HepG2 (cell line): ENCODE measurements around the gene SH2D6. TPM values are rescaled to one million over a fixed set of nuclear protein-coding genes. Genes with fewer than 3 reads are reported as not detected.

Experiments
- ARID4A ChIP-seq: sonication (generic); formaldehyde crosslinking; IDR thresholded peaks from 2 replicates; pipeline ENCODE4 v1.5.0; 2020; ENCODE audit warnings: mild to moderate bottlenecking, missing genetic modification reagents, borderline replicate concordance
- HNF1A ChIP-seq, 2 experiments: sonication (generic) in 1 of 2; formaldehyde crosslinking in 1 of 2; IDR thresholded peaks; 2 replicates each; pipeline versions ENCODE4 v1.4.0 to v1.6.1; 2016 to 2020; ENCODE audit warnings: borderline replicate concordance in 1 of 2, low read depth in 1 of 2, mild to moderate bottlenecking in 1 of 2, missing genetic modification reagents in 1 of 2
- HNF4A ChIP-seq: sonication (generic); formaldehyde crosslinking; IDR thresholded peaks from 2 replicates; pipeline ENCODE4 v1.4.0; 2020; ENCODE audit warnings: missing genetic modification reagents
- IRF9 ChIP-seq: sonication (generic); formaldehyde crosslinking; IDR thresholded peaks from 2 replicates; pipeline ENCODE4 v1.8.0; 2022; ENCODE audit warnings: missing genetic modification reagents, mild to moderate bottlenecking, borderline replicate concordance
- SMAD1 ChIP-seq: sonication (generic); formaldehyde crosslinking; IDR thresholded peaks from 2 replicates; pipeline ENCODE4 v1.4.0; 2020; ENCODE audit warnings: missing genetic modification reagents, low read depth, mild to moderate bottlenecking, borderline replicate concordance
- ZBTB4 ChIP-seq: sonication (generic); formaldehyde crosslinking; IDR thresholded peaks from 2 replicates; pipeline ENCODE4 v1.4.0; 2020; ENCODE audit warnings: missing genetic modification reagents, mild to moderate bottlenecking, borderline replicate concordance
- polyA plus RNA-seq, 8 experiments: library from polyadenylated mRNA; depleted of rRNA in 3 of 8; stranded (reverse) in 7 of 8; unstranded in 1 of 8; fragments of >200 nt; fragmentation: Illumina TruSeq in 4 of 8; extraction: Trizol in 4 of 8; gene quantifications; 2 replicates each; pipeline versions ENCODE4 v1.2.1 to v1.2.3, GENCODE V29; 2011 to 2016; ENCODE audit warnings: low read depth in 4 of 8, missing spikeins in 1 of 8, mixed read lengths in 1 of 8; ENCODE audit not compliant: insufficient read depth in 1 of 8
- total RNA-seq, 5 experiments: library from RNA; depleted of rRNA; stranded (reverse); fragments of >200 nt; fragmentation: Illumina TruSeq; extraction: Trizol; gene quantifications; 2 replicates each; pipeline ENCODE4 v1.2.3, GENCODE V29; 2016; ENCODE audit warnings: low read depth in 1 of 5

SH2D6 gene
- total and polyA plus RNA-seq, 2 of the 13 experiments (the other 11 are each of a cell fraction or from before 2014, with no cell fraction given): 0.11 to 0.26 TPM

- TF ChIP-seq ARID4A (CRISPR knock-in tag): peak; percentile 82
- TF ChIP-seq ZBTB4: peak; percentile 62; the same call in 1 of the 2 replicates
- peak; percentile 55; the same call in 1 of the 2 replicates for TF ChIP-seq IRF9 (CRISPR knock-in tag)
- TF ChIP-seq HNF4A: peak; percentile 16; the same call in 1 of the 2 replicates
- no peak for TF ChIP-seq SMAD1 (CRISPR knock-in tag)
- TF ChIP-seq HNF1A (IDR thresholded peaks at IDR 0.05; ENCODE audit: low read depth): peak; percentile 55; the same call in 1 of the 2 replicates
- TF ChIP-seq HNF1A (CRISPR knock-in tag; IDR thresholded peaks at IDR 0.05; ENCODE audit: borderline replicate concordance): peak; percentile 73; the same call in 1 of the 2 replicates
Observed at GRCh38 chr2:85418132-85419008, at the start of gene SH2D6 (continued).
